SK-N-SH treated with all-trans-retinoic acid at 6 μM for 48 hours (cell line): Measurements from ENCODE around the gene ANKIB1.

ENCODE experiments used
- ISL1 ChIP-seq: fragments of 250-450 bp; sonication (Bioruptor Pico); IDR thresholded peaks from 2 replicates; pipeline ENCODE4 v2.1.2; 2022; ENCODE audit warnings: mild to moderate bottlenecking, moderate library complexity
- TF ChIP-seq, protein P1 (sequence below): fragments of 250-450 bp; sonication (Bioruptor Pico); IDR thresholded peaks from 2 replicates; pipeline ENCODE4 v1.5.0; 2020; ENCODE audit warnings: mild to moderate bottlenecking, moderate library complexity

ANKIB1 gene

DNA sequence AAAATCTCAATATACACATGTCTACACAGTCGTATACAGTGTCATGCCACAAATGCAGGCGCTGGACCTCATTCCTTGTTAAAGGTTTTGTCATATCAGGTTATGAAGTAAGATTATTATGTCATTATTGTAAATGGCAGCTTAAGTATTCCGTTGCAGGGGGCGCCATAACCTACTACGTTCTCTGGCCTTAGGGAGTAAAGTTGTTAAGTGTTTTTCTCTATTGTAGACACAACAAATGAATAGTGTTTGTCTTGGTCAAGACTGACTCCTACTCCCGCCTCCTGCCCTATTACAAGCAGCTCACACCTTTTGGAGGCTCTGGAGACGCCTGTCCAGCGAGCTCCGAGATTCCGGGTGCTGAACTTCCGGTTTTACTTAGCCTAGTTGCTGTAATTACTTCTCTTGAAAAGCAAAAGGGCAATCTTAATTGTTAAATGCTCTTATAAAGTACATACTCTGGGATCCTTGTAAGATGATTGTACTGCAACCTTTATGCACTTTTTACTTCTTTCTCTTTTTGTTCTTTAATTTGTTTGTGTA, 202.5 kb downstream of the ANKIB1 start (continued):
- TF ChIP-seq, protein P1, sequence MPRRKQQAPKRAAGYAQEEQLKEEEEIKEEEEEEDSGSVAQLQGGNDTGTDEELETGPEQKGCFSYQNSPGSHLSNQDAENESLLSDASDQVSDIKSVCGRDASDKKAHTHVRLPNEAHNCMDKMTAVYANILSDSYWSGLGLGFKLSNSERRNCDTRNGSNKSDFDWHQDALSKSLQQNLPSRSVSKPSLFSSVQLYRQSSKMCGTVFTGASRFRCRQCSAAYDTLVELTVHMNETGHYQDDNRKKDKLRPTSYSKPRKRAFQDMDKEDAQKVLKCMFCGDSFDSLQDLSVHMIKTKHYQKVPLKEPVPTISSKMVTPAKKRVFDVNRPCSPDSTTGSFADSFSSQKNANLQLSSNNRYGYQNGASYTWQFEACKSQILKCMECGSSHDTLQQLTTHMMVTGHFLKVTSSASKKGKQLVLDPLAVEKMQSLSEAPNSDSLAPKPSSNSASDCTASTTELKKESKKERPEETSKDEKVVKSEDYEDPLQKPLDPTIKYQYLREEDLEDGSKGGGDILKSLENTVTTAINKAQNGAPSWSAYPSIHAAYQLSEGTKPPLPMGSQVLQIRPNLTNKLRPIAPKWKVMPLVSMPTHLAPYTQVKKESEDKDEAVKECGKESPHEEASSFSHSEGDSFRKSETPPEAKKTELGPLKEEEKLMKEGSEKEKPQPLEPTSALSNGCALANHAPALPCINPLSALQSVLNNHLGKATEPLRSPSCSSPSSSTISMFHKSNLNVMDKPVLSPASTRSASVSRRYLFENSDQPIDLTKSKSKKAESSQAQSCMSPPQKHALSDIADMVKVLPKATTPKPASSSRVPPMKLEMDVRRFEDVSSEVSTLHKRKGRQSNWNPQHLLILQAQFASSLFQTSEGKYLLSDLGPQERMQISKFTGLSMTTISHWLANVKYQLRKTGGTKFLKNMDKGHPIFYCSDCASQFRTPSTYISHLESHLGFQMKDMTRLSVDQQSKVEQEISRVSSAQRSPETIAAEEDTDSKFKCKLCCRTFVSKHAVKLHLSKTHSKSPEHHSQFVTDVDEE (CRISPR knock-in tag) = no peak
- no peak for TF ChIP-seq ISL1 (CRISPR knock-in tag)
- TF ChIP-seq, all 23 proteins: peak for 0
